Measurements from ENCODE around the gene METTL6.

Gene METTL6

GRCh38 chr3:15470261-15470660, 42.9 kb upstream of the METTL6 start:
- Mint-ChIP-seq H3K36me3 (ENCODE audit: low read depth) (peaks cover 13% of the 10 kb centered on the region), H3K27me3 (ENCODE audit: low read depth, poor library complexity) (peaks cover 4% of the 10 kb centered on the region), H3K4me3 (no peak overlapping the region), H3K4me1 (no peaks in the 10 kb centered on the region), H3K9me3 (no peaks in the 10 kb centered on the region), H3K27ac (no peak overlapping the region)
- no peak for TF ChIP-seq CTCF (IDR thresholded peaks at IDR 0.05)
- no peak for DNase-seq

- Mint-ChIP-seq H3K27ac (no peak overlapping the region), H3K27me3 (ENCODE audit: low read depth, poor library complexity) (peaks cover under 1% of the 10 kb centered on the region), H3K4me3 (no peak overlapping the region), H3K9me3 (no peaks in the 10 kb centered on the region), H3K36me3 (ENCODE audit: low read depth) (peaks cover 32% of the 10 kb centered on the region), H3K4me1 (no peaks in the 10 kb centered on the region)
- no peak for TF ChIP-seq CTCF (IDR thresholded peaks at IDR 0.05)
- DNase-seq = no peak
Observed at GRCh38 chr3:15467227-15468181, 40.2 kb upstream of the METTL6 start.

- DNase-seq = no peak
- peaks cover 36% of the 10 kb centered on the region for H3K36me3 Mint-ChIP-seq (ENCODE audit: low read depth)
- no peaks in the 10 kb centered on the region for H3K9me3 Mint-ChIP-seq
- H3K4me3 Mint-ChIP-seq = no peak overlapping the region
- no peaks in the 10 kb centered on the region for H3K4me1 Mint-ChIP-seq
- peaks cover 4% of the 10 kb centered on the region for H3K27me3 Mint-ChIP-seq (ENCODE audit: low read depth, poor library complexity)
- TF ChIP-seq CTCF (IDR thresholded peaks at IDR 0.05) = no peak
- no peak overlapping the region for H3K27ac Mint-ChIP-seq
Observed at GRCh38 chr3:15465876-15466585, 38.7 kb upstream of the METTL6 start.

GRCh38 chr3:15462451-15462850, 35.1 kb upstream of the METTL6 start:
- Mint-ChIP-seq H3K36me3 (ENCODE audit: low read depth) (peaks cover 47% of the 10 kb centered on the region), H3K27ac (no peak overlapping the region), H3K9me3 (peaks cover 5% of the 10 kb centered on the region), H3K4me3 (no peak overlapping the region), H3K4me1 (peaks cover 4% of the 10 kb centered on the region), H3K27me3 (ENCODE audit: low read depth, poor library complexity) (peaks cover 4% of the 10 kb centered on the region)
- no peak for DNase-seq
- TF ChIP-seq CTCF (IDR thresholded peaks at IDR 0.05) = no peak

- Mint-ChIP-seq H3K27ac (no peak overlapping the region), H3K9me3 (peaks cover 5% of the 10 kb centered on the region), H3K4me3 (no peak overlapping the region), H3K27me3 (ENCODE audit: low read depth, poor library complexity) (peaks cover 4% of the 10 kb centered on the region), H3K36me3 (ENCODE audit: low read depth) (peaks cover 45% of the 10 kb centered on the region), H3K4me1 (peaks cover 4% of the 10 kb centered on the region)
- no peak for DNase-seq
- TF ChIP-seq CTCF (IDR thresholded peaks at IDR 0.05) = no peak
Observed at GRCh38 chr3:15460891-15461531, 33.7 kb upstream of the METTL6 start.

Measured in nephron progenitor cell (in vitro differentiated cells).